HEK293 (cell line): Measurements from ENCODE around the gene PIGM.

ENCODE experiments used
- BCL6B ChIP-seq: fragments of 450-650 bp; formaldehyde crosslinking; IDR thresholded peaks from 2 replicates; pipeline ENCODE4 v1.5.1; 2017; ENCODE audit warnings: missing biosample characterization, missing genetic modification characterization
- KLF10 ChIP-seq: fragments of 450-650 bp; IDR thresholded peaks from 2 replicates; pipeline ENCODE4 v1.5.1; 2018; ENCODE audit warnings: missing biosample characterization, mild to moderate bottlenecking, missing genetic modification characterization
- PRDM6 ChIP-seq: fragments of 450-650 bp; formaldehyde crosslinking; IDR thresholded peaks from 2 replicates; pipeline ENCODE4 v1.5.1; 2017; ENCODE audit warnings: missing biosample characterization, missing genetic modification characterization
- SP3 ChIP-seq: fragments of 450-650 bp; formaldehyde crosslinking; IDR thresholded peaks from 2 replicates; pipeline ENCODE4 v1.5.1; 2016; ENCODE audit warnings: missing biosample characterization, missing genetic modification characterization
- ZBTB17 ChIP-seq: fragments of 450-650 bp; formaldehyde crosslinking; IDR thresholded peaks from 2 replicates; pipeline ENCODE4 v1.5.1; 2016; ENCODE audit warnings: missing biosample characterization, missing genetic modification characterization
- ZFP3 ChIP-seq: fragments of 450-650 bp; formaldehyde crosslinking; IDR thresholded peaks from 2 replicates; pipeline ENCODE4 v1.5.1; 2016; ENCODE audit warnings: low read depth, missing biosample characterization, missing genetic modification characterization
- ZFP69B ChIP-seq: fragments of 450-650 bp; formaldehyde crosslinking; IDR thresholded peaks from 2 replicates; pipeline ENCODE4 v1.5.1; 2016; ENCODE audit warnings: missing biosample characterization, missing genetic modification characterization
- ZNF148 ChIP-seq: fragments of 450-650 bp; formaldehyde crosslinking; IDR thresholded peaks from 2 replicates; pipeline ENCODE4 v1.5.0; 2017; ENCODE audit warnings: missing biosample characterization, missing genetic modification characterization, borderline replicate concordance
- ZNF157 ChIP-seq: fragments of 450-650 bp; formaldehyde crosslinking; IDR thresholded peaks from 2 replicates; pipeline ENCODE4 v1.5.1; 2016; ENCODE audit warnings: missing biosample characterization, missing genetic modification characterization
- ZNF169 ChIP-seq: fragments of 450-650 bp; formaldehyde crosslinking; IDR thresholded peaks from 2 replicates; pipeline ENCODE4 v1.5.1; 2016; ENCODE audit warnings: missing biosample characterization, missing genetic modification characterization
- ZNF175 ChIP-seq: fragments of 450-650 bp; formaldehyde crosslinking; IDR thresholded peaks from 2 replicates; pipeline ENCODE4 v1.5.1; 2016; ENCODE audit warnings: missing biosample characterization, missing genetic modification characterization
- ZNF24 ChIP-seq: fragments of 450-650 bp; formaldehyde crosslinking; IDR thresholded peaks from 2 replicates; pipeline ENCODE4 v1.5.1; 2016; ENCODE audit warnings: missing biosample characterization, missing genetic modification characterization
- ZNF248 ChIP-seq: fragments of 450-650 bp; formaldehyde crosslinking; IDR thresholded peaks from 2 replicates; pipeline ENCODE4 v1.5.1; 2017; ENCODE audit warnings: missing biosample characterization, missing genetic modification characterization
- ZNF335 ChIP-seq: fragments of 450-650 bp; formaldehyde crosslinking; conservative IDR thresholded peaks from 2 replicates; pipeline ENCODE4 v1.5.1; 2016; ENCODE audit warnings: missing biosample characterization, missing genetic modification characterization
- ZNF624 ChIP-seq: fragments of 450-650 bp; formaldehyde crosslinking; IDR thresholded peaks from 2 replicates; pipeline ENCODE4 v1.5.1; 2017; ENCODE audit warnings: missing biosample characterization, missing genetic modification characterization
- ZNF626 ChIP-seq: fragments of 450-650 bp; sonication (Bioruptor Pico); formaldehyde crosslinking; IDR thresholded peaks from 2 replicates; pipeline ENCODE4 v1.5.1; 2018; ENCODE audit warnings: missing biosample characterization, missing genetic modification characterization, inconsistent platforms
- ZNF664 ChIP-seq: fragments of 450-650 bp; formaldehyde crosslinking; IDR thresholded peaks from 2 replicates; pipeline ENCODE4 v1.5.1; 2016; ENCODE audit warnings: missing biosample characterization, missing genetic modification characterization
- ZNF704 ChIP-seq: fragments of 450-650 bp; formaldehyde crosslinking; IDR thresholded peaks from 2 replicates; pipeline ENCODE4 v1.5.1; 2016; ENCODE audit warnings: missing biosample characterization, missing genetic modification characterization
- ZNF837 ChIP-seq: fragments of 450-650 bp; formaldehyde crosslinking; IDR thresholded peaks from 2 replicates; pipeline ENCODE4 v1.5.1; 2016; ENCODE audit warnings: missing biosample characterization, missing genetic modification characterization
- ZSCAN18 ChIP-seq: fragments of 450-650 bp; formaldehyde crosslinking; IDR thresholded peaks from 2 replicates; pipeline ENCODE4 v1.5.1; 2016; ENCODE audit warnings: missing biosample characterization, missing genetic modification characterization
- TF ChIP-seq, protein P1 (sequence below): fragments of 450-650 bp; formaldehyde crosslinking; conservative IDR thresholded peaks from 2 replicates; pipeline ENCODE4 v1.5.1; 2016; ENCODE audit warnings: low read depth, missing biosample characterization, missing genetic modification characterization
- TF ChIP-seq, protein P2 (sequence below): fragments of 450-650 bp; formaldehyde crosslinking; IDR thresholded peaks from 2 replicates; pipeline ENCODE4 v1.5.1; 2016; ENCODE audit warnings: missing biosample characterization, missing genetic modification characterization
- TF ChIP-seq, protein P3 (sequence below): fragments of 450-650 bp; formaldehyde crosslinking; IDR thresholded peaks from 2 replicates; pipeline ENCODE4 v1.5.1; 2016; ENCODE audit warnings: missing biosample characterization, missing genetic modification characterization, low read depth

The PIGM gene

DNA sequence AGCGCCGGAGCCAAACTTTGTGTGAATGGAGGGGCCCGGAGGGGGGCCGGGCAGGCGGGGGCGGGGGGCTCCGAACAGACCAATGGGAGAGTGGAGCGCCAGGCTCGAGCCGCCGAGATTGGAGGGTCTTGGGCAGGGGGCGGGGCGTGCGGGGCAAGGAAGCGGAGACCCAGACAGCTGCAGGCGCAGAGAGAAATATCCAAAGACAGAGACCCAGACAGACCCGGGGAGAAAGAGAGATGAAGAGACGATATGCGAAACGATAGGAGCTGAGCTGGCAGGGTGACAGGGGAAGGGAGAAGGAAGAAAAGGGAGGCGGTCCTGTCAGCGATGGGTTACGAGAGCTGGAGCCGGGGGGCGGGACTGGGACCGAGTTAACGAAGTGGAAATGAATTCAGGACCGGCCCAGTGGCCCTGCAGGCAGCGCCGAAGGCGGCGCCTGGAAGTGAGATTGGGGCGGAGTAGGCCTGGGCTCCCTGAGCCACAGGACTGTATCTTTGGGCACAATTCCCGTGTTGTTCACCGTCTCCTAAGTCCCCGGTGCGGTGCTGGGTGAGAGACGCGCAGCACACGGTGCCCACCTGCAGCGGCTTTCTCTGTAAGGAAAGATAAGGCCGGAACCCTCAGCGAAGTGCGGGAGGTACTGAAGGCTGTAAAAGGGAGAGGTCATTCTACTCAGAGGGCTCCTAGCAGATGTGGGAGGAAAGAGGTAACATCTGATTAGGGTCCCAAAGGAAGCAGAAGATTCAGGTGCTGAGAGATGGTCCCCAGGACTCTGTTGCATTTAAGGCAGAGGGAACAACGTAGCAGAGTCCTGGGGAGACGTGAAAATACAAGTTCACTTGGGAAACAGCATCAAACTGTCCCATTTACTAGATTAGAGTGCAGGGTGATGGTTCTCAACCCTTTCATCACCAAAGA lies 38.7 kb upstream of the PIGM start (continued):
- TF ChIP-seq, protein P1, sequence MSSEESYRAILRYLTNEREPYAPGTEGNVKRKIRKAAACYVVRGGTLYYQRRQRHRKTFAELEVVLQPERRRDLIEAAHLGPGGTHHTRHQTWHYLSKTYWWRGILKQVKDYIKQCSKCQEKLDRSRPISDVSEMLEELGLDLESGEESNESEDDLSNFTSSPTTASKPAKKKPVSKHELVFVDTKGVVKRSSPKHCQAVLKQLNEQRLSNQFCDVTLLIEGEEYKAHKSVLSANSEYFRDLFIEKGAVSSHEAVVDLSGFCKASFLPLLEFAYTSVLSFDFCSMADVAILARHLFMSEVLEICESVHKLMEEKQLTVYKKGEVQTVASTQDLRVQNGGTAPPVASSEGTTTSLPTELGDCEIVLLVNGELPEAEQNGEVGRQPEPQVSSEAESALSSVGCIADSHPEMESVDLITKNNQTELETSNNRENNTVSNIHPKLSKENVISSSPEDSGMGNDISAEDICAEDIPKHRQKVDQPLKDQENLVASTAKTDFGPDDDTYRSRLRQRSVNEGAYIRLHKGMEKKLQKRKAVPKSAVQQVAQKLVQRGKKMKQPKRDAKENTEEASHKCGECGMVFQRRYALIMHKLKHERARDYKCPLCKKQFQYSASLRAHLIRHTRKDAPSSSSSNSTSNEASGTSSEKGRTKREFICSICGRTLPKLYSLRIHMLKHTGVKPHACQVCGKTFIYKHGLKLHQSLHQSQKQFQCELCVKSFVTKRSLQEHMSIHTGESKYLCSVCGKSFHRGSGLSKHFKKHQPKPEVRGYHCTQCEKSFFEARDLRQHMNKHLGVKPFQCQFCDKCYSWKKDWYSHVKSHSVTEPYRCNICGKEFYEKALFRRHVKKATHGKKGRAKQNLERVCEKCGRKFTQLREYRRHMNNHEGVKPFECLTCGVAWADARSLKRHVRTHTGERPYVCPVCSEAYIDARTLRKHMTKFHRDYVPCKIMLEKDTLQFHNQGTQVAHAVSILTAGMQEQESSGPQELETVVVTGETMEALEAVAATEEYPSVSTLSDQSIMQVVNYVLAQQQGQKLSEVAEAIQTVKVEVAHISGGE (tag by site-specific recombination), result no peak
- TF ChIP-seq KLF10 (no peak), BCL6B (tag by site-specific recombination) (no peak), ZNF169 (no peak), ZNF175 (tag by site-specific recombination) (no peak), ZSCAN18 (tag by site-specific recombination) (no peak), ZNF148 (tag by site-specific recombination) (no peak), ZNF248 (tag by site-specific recombination) (no peak), ZFP3 (no peak), SP3 (peak; percentile 80), ZNF664 (tag by site-specific recombination) (no peak), ZBTB17 (tag by site-specific recombination) (peak; percentile 83), ZNF837 (tag by site-specific recombination) (no peak), ZNF157 (tag by site-specific recombination) (no peak), ZNF335 (tag by site-specific recombination) (peak; percentile 94), PRDM6 (tag by site-specific recombination) (no peak), ZFP69B (no peak), ZNF624 (no peak), ZNF626 (tag by site-specific recombination) (no peak), ZNF704 (tag by site-specific recombination) (no peak), ZNF24 (tag by site-specific recombination) (no peak)
- TF ChIP-seq, protein P2, sequence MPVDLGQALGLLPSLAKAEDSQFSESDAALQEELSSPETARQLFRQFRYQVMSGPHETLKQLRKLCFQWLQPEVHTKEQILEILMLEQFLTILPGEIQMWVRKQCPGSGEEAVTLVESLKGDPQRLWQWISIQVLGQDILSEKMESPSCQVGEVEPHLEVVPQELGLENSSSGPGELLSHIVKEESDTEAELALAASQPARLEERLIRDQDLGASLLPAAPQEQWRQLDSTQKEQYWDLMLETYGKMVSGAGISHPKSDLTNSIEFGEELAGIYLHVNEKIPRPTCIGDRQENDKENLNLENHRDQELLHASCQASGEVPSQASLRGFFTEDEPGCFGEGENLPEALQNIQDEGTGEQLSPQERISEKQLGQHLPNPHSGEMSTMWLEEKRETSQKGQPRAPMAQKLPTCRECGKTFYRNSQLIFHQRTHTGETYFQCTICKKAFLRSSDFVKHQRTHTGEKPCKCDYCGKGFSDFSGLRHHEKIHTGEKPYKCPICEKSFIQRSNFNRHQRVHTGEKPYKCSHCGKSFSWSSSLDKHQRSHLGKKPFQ, result no peak
- TF ChIP-seq, protein P3, sequence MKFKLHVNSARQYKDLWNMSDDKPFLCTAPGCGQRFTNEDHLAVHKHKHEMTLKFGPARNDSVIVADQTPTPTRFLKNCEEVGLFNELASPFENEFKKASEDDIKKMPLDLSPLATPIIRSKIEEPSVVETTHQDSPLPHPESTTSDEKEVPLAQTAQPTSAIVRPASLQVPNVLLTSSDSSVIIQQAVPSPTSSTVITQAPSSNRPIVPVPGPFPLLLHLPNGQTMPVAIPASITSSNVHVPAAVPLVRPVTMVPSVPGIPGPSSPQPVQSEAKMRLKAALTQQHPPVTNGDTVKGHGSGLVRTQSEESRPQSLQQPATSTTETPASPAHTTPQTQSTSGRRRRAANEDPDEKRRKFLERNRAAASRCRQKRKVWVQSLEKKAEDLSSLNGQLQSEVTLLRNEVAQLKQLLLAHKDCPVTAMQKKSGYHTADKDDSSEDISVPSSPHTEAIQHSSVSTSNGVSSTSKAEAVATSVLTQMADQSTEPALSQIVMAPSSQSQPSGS (tag by site-specific recombination), result no peak
